ENCODE data around the gene FAIM2.

The FAIM2 gene

GRCh38 chr12:49921299-49921698 is 17.6 kb upstream of the FAIM2 start:
- in situ Hi-C loops (cut with HindIII; ENCODE audit: low sequenced_read_pairs), result no loop called here

- in situ Hi-C loops (cut with HindIII; ENCODE audit: low sequenced_read_pairs), result no loop called here
These were observed 17.2 kb upstream of the FAIM2 start for GRCh38 chr12:49920915-49921286.

GRCh38 chr12:49920241-49920914 is 16.7 kb upstream of the FAIM2 start:
- in situ Hi-C loops (cut with HindIII; ENCODE audit: low sequenced_read_pairs), result no loop called here

GRCh38 chr12:49917788-49918173 is 14.1 kb upstream of the FAIM2 start:
- in situ Hi-C loops (cut with HindIII; ENCODE audit: low sequenced_read_pairs), result no loop called here

GRCh38 chr12:49917166-49917787 is 13.6 kb upstream of the FAIM2 start:
- in situ Hi-C loops (cut with HindIII; ENCODE audit: low sequenced_read_pairs), result no loop called here

GRCh38 chr12:49916129-49916919 is 12.6 kb upstream of the FAIM2 start:
- in situ Hi-C loops (cut with HindIII; ENCODE audit: low sequenced_read_pairs), result no loop called here

DNA sequence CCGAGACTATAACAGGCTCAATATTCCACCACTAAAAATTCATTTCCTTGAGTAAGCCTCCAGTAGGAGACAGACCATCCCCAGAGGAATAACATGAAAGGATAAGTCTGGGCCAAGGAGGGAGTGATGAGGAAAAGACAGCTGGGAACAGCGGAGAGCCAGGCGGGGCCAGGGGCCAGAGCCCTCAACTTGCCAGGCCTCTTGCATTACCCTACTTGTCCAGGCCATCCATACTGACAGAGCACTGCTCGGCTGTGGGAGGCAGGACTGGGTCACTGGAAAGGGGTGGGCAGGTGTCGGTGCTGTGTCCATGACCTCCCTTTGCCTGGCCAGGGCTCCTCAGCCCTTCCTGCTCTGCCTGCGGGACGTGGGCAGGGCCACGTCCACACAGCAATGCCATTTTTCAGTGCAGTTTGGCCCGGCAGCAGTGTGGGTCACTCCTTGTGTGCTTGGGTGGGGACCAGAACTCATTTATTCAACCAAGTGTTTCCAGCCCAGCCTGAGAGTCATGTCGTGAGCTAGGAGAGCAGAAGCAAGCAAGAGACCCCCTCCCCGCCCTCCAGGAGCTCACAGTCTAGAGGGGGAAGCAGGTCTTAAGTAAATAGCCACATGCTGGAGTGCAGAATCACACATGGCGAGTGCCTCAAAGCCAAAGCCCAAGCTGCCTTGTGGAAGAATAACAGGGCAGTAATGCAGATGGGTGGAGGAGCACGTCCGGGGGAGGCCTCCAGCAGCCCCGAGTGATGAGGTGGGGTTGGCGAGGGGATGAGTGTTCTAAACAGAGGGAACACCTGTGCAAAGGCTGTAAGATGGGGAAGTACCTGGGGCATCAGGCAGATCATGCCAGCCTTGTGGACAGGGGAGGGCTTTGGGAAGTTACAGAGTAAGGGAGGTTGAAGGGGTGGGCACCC is 8.9 kb upstream of the FAIM2 start:
- in situ Hi-C loops (cut with HindIII; ENCODE audit: low sequenced_read_pairs), result no loop called here

GRCh38 chr12:49911213-49911605 is 7.5 kb upstream of the FAIM2 start:
- in situ Hi-C loops (cut with HindIII; ENCODE audit: low sequenced_read_pairs), result no loop called here

GRCh38 chr12:49910331-49911212 is 6.9 kb upstream of the FAIM2 start:
- in situ Hi-C loops (cut with HindIII; ENCODE audit: low sequenced_read_pairs), result no loop called here

DNA sequence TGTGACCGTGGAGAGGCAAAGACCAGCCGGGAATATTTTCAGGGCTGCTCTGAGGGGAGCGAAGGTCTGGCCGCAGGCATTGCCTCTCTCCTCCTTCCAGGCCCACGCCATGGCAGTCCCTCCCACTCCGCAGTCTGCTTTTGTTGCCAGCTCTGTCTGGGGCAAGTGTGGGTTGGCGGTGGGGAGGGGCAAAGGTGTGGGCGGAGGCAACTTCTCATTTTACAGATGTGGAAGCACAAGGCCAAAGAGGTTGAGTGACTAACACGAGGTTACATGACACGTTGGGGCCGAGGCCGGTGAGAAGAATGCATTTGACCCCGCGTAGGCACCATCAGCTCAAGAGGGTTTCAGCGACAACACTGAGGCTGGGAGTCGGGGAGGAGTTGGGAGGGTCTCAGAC is 6.1 kb upstream of the FAIM2 start:
- in situ Hi-C loops (cut with HindIII; ENCODE audit: low sequenced_read_pairs), result no loop called here

DNA sequence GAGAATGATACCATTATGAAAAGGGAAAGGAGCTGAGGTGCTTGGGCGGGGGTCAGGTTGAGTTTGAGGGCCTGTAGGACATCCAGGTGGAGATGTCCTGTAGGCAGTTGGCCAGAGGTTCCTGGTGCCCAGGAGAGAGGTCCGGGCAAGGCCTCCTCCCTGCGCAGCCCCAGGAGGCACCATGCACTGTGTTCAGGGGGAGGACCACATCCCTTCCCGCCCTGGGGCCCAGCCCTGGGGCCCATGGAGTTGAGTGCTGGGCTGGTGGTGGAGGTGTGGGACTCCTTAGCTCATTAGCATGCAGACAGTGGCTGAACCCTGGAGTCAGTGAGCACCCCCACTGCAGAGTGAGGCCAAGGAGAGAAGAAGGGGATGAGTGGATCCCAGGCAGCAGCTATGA is 5.7 kb upstream of the FAIM2 start:
- in situ Hi-C loops (cut with HindIII; ENCODE audit: low sequenced_read_pairs), result no loop called here

DNA sequence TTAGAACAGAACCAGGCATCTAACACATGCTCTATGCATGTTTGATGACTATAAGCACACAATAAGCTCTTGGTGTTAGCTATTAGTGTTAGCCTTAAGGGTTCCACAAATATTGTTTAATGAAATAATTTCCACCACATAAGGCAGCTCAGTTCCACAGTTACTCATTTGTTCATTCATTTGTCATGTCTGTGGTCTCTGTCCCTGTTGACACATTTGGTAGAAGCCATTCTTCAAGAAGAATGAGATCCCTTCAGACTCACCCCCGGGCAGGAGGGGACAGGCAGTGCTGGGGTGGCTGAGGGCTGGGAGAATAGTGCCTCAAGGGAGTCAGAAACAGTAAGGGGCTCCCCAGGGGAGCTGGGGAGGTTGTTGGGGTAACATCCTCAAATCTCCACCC is 3.7 kb upstream of the FAIM2 start:
- in situ Hi-C loops (cut with HindIII; ENCODE audit: low sequenced_read_pairs), result no loop called here

- in situ Hi-C loops (cut with HindIII; ENCODE audit: low sequenced_read_pairs), result no loop called here
These were observed 2.1 kb upstream of the FAIM2 start for GRCh38 chr12:49905718-49906314.

- in situ Hi-C loops (cut with HindIII; ENCODE audit: low sequenced_read_pairs), result no loop called here
These were observed 901 bp upstream of the FAIM2 start for GRCh38 chr12:49904601-49905000.

GRCh38 chr12:49903351-49903699 is 375 bp downstream of the FAIM2 start:
- in situ Hi-C loops (cut with HindIII; ENCODE audit: low sequenced_read_pairs), result no loop called here

DNA sequence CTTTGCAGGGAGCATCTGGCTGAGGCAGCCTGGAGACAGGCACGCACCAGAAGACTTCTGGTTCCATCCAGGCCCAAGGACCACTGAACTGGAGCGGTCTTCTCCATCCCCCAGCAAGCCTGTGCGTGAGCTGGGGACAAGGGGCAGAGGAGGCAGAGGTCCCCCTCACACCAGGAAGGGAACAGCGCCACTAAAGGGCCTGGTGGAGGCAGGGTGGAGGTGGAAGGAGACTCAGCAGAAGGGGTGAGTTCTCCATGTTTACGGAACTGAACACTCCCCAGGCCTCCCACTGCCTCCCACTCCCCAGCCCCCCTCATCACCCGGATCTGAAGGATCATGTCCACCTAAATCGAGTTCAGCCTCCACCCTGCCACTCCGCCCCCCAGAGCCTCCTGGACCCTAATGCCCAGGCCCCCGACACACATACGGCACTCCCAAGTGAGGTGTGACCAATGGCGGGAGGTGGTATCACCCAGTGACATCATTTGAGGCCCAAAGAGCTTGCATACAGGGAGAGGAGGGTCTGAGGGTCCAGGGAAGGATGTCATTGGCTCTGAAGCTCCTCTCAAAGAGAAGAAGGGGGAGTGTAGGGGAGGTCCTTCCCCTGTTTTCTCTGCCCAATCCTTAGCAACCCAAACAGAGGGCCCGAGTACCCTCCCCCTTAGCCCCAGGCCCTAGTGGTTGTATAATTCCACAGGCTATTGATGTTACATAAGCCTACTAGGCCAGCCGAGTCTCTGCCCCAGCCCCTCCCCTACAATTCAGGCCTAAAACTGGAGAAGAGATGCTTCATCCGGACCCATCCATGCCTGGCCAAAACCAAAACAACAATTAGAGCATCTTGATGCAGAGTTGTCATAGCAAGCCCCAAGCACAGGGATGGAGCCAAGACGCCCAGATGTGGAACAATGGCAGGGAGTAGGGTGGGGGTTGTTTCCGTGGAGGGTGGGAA is 1.0 kb downstream of the FAIM2 start:
- in situ Hi-C loops (cut with HindIII; ENCODE audit: low sequenced_read_pairs), result no loop called here

GRCh38 chr12:49901986-49902385 is 1.7 kb downstream of the FAIM2 start:
- in situ Hi-C loops (cut with HindIII; ENCODE audit: low sequenced_read_pairs), result no loop called here

GRCh38 chr12:49901026-49901425 is 2.7 kb downstream of the FAIM2 start:
- in situ Hi-C loops (cut with HindIII; ENCODE audit: low sequenced_read_pairs), result no loop called here

GRCh38 chr12:49900371-49900770 is 3.3 kb downstream of the FAIM2 start:
- in situ Hi-C loops (cut with HindIII; ENCODE audit: low sequenced_read_pairs), result no loop called here

Measured in DLD1 (cell line).